Common myeloid progenitor, CD34-positive (primary cell): Measurements from ENCODE around the gene TRMT61A.

Experiments
- CTCF ChIA-PET: fragments of 350-600 bp; sonication (Branson Sonifier 250); formaldehyde crosslinking; loops from one replicate; lab custom pipeline; 2021; ENCODE audit warnings: antibody characterized with exemption; lab: Charles Lee
- POLR2A ChIA-PET: fragments of 350-600 bp; sonication (Branson Sonifier 250); formaldehyde crosslinking; loops from one replicate; lab custom pipeline; 2021; ENCODE audit warnings: antibody characterized with exemption; lab: Charles Lee
- DNase-seq, 3 donors: peaks; one replicate each; pipeline versions ENCODE4 v3.0.0 to v3.0.0-alpha.2; 2013
- H3K27ac ChIP-seq, 2 experiments: 1 replicate in 1 of 2; 2 replicates in 1 of 2; pipeline ENCODE4 v1.7.0; 2013; ENCODE audit warnings: inconsistent platforms in 2 of 2, low read length in 2 of 2, mild to moderate bottlenecking in 2 of 2, low read depth in 1 of 2, moderate library complexity in 1 of 2; ENCODE audit not compliant: severe bottlenecking in 2 of 2, insufficient read depth in 1 of 2, poor library complexity in 1 of 2
- H3K27me3 ChIP-seq, 5 experiments: replicated peaks in 2 of 5; 1 replicate in 3 of 5; 2 replicates in 2 of 5; pipeline versions ENCODE4 v1.6.1 to v1.7.0; 2013; ENCODE audit warnings: low read length in 4 of 5, mild to moderate bottlenecking in 2 of 5, moderate library complexity in 2 of 5, inconsistent platforms in 1 of 5; ENCODE audit not compliant: insufficient read depth in 5 of 5, control insufficient read depth in 4 of 5
- H3K36me3 ChIP-seq, 4 experiments: 1 replicate in 2 of 4; 2 replicates in 2 of 4; pipeline versions ENCODE4 v1.6.1 to v1.7.0; 2013; ENCODE audit warnings: low read length in 3 of 4, control low read depth in 1 of 4, mild to moderate bottlenecking in 1 of 4; ENCODE audit not compliant: control insufficient read depth in 4 of 4, insufficient read depth in 4 of 4
- H3K4me1 ChIP-seq, 4 experiments: 1 replicate in 3 of 4; 2 replicates in 1 of 4; pipeline versions ENCODE4 v1.6.1 to v1.7.1; 2013; ENCODE audit warnings: low read length in 3 of 4, mild to moderate bottlenecking in 3 of 4, control low read depth in 1 of 4, inconsistent platforms in 1 of 4, moderate library complexity in 1 of 4; ENCODE audit not compliant: control insufficient read depth in 4 of 4, insufficient read depth in 4 of 4; ENCODE audit errors: control extremely low read depth in 1 of 4
- H3K4me3 ChIP-seq, 7 experiments: 1 replicate in 4 of 7; 2 replicates in 3 of 7; pipeline versions ENCODE4 v1.5.1 to v1.7.0; 2013; ENCODE audit warnings: mild to moderate bottlenecking in 7 of 7, low read length in 6 of 7, moderate library complexity in 6 of 7, inconsistent platforms in 2 of 7, low read depth in 2 of 7, control low read depth in 1 of 7; ENCODE audit not compliant: insufficient read depth in 4 of 7, control insufficient read depth in 1 of 7; ENCODE audit errors: extremely low read depth in 1 of 7
- H3K9me3 ChIP-seq, 5 experiments: 1 replicate in 4 of 5; 2 replicates in 1 of 5; pipeline versions ENCODE4 v1.6.1 to v1.7.1; 2013; ENCODE audit warnings: low read length in 4 of 5, mild to moderate bottlenecking in 2 of 5, inconsistent platforms in 1 of 5, low read depth in 1 of 5, moderate library complexity in 1 of 5; ENCODE audit not compliant: control insufficient read depth in 4 of 5, insufficient read depth in 2 of 5; ENCODE audit errors: control extremely low read depth in 1 of 5
- WGBS: methylation state at CpG from one replicate; pipeline ENCODE4 v1.1.5; 2013; ENCODE audit not compliant: insufficient coverage; 5-methylcytosine and 5-hydroxymethylcytosine counted together

Gene TRMT61A

GRCh38 chr14:103568952-103569351 is 40.0 kb downstream of the TRMT61A start:
- peaks cover 0 to 4% (median 2%) of the 10 kb centered on the region in 4 experiments for H3K4me1 ChIP-seq
- H3K4me3 ChIP-seq = no peak overlapping the region
- peaks cover 0 to 4% (median 3%) of the 10 kb centered on the region in 4 experiments for H3K36me3 ChIP-seq
- H3K9me3 ChIP-seq = no peaks in the 10 kb centered on the region
- ChIA-PET CTCF (interaction anchor here (0.9 to 1.5 kb wide), 3 partner anchors 69 to 111 kb away, joined by 3 to 7 read pairs (median 5); no protein-coding TSS in a partner anchor), POLR2A (interaction anchor here (0.7 kb wide), 1 partner anchor 124 kb away, joined by 3 read pairs; no protein-coding TSS in a partner anchor)
- no peaks in the 10 kb centered on the region for H3K27me3 ChIP-seq
- 92% methylated on average over 4 of the region's 8 CpGs for WGBS
- H3K27ac ChIP-seq = no peak overlapping the region
- DNase-seq = no peak

GRCh38 chr14:103569408-103569807 is 40.4 kb downstream of the TRMT61A start:
- WGBS = 99% methylated on average over 7 of the region's 11 CpGs
- Histone ChIP-seq H3K9me3 (no peaks in the 10 kb centered on the region), H3K27me3 (no peaks in the 10 kb centered on the region), H3K36me3 (peaks cover 0 to 9% (median 7%) of the 10 kb centered on the region in 4 experiments), H3K4me1 (no peaks in the 10 kb centered on the region), H3K27ac (no peak overlapping the region), H3K4me3 (no peak overlapping the region)
- ChIA-PET POLR2A (no interaction called here), CTCF (interaction anchor here (0.9 to 1.5 kb wide), 3 partner anchors 68 to 111 kb away, joined by 3 to 7 read pairs (median 5); no protein-coding TSS in a partner anchor)
- no peak for DNase-seq

GRCh38 chr14:103574104-103574503 is 45.1 kb downstream of the TRMT61A start:
- CTCF ChIA-PET = interaction anchor here (0.7 to 4.2 kb wide), 7 partner anchors 10 to 103 kb away, joined by 3 to 13 read pairs (median 3); no protein-coding TSS in a partner anchor
- no peak overlapping the region for H3K27ac ChIP-seq
- H3K4me1 ChIP-seq = no peaks in the 10 kb centered on the region
- H3K4me3 ChIP-seq = no peak overlapping the region
- no peaks in the 10 kb centered on the region for H3K9me3 ChIP-seq
- no peaks in the 10 kb centered on the region for H3K27me3 ChIP-seq
- POLR2A ChIA-PET = no interaction called here
- no peak for DNase-seq
- H3K36me3 ChIP-seq = peaks cover 0 to 42% (median 34%) of the 10 kb centered on the region in 4 experiments
- WGBS = 93% methylated on average over 6 of the region's 6 CpGs

GRCh38 chr14:103574707-103575285 is 45.8 kb downstream of the TRMT61A start:
- CTCF ChIA-PET = interaction anchor here (0.7 to 4.2 kb wide), 6 partner anchors 11 to 106 kb away, joined by 3 to 13 read pairs (median 4); no protein-coding TSS in a partner anchor
- H3K4me3 ChIP-seq = no peak overlapping the region
- DNase-seq = no peak
- WGBS = 95% methylated on average over 17 of the region's 18 CpGs
- H3K9me3 ChIP-seq = no peaks in the 10 kb centered on the region
- no peaks in the 10 kb centered on the region for H3K4me1 ChIP-seq
- POLR2A ChIA-PET = no interaction called here
- peaks cover 0 to 42% (median 34%) of the 10 kb centered on the region in 4 experiments for H3K36me3 ChIP-seq
- no peak overlapping the region for H3K27ac ChIP-seq
- no peaks in the 10 kb centered on the region for H3K27me3 ChIP-seq

GRCh38 chr14:103576371-103577024 is 47.5 kb downstream of the TRMT61A start:
- ChIA-PET CTCF (interaction anchor here (1.5 to 2.4 kb wide), 2 partner anchors 101 to 104 kb away, joined by 5 to 12 read pairs; no protein-coding TSS in a partner anchor), POLR2A (interaction anchor here (1.3 kb wide), 1 partner anchor 14 kb away, joined by 3 read pairs; the partner anchor contains the start of gene BAG5)
- H3K9me3 ChIP-seq = no peaks in the 10 kb centered on the region
- no peak overlapping the region for H3K27ac ChIP-seq
- H3K4me3 ChIP-seq = no peak overlapping the region
- no peaks in the 10 kb centered on the region for H3K27me3 ChIP-seq
- H3K4me1 ChIP-seq = no peaks in the 10 kb centered on the region
- WGBS = 95% methylated on average over 9 of the region's 9 CpGs
- peaks cover 0 to 47% (median 37%) of the 10 kb centered on the region in 4 experiments for H3K36me3 ChIP-seq
- DNase-seq = no peak

- ChIA-PET POLR2A (no interaction called here), CTCF (no interaction called here)
- Histone ChIP-seq H3K4me1 (no peaks in the 10 kb centered on the region), H3K36me3 (peaks cover 0 to 50% (median 41%) of the 10 kb centered on the region in 4 experiments), H3K9me3 (no peaks in the 10 kb centered on the region), H3K4me3 (no peak overlapping the region), H3K27me3 (no peaks in the 10 kb centered on the region), H3K27ac (no peak overlapping the region)
- DNase-seq = no peak
- 96% methylated on average over 10 of the region's 12 CpGs for WGBS
Observed at GRCh38 chr14:103578401-103579075, 49.5 kb downstream of the TRMT61A start.
